Neural progenitor cell (in vitro differentiated cells): Measurements from ENCODE around the gene MDFIC2.

ENCODE experiments used
- EZH2 ChIP-seq: fragments of 200-600 bp; sonication (generic); IDR thresholded peaks from 2 replicates; pipeline ENCODE4 v1.6.1; 2017; ENCODE audit warnings: antibody characterized with exemption, mild to moderate bottlenecking, moderate library complexity
- TF ChIP-seq, protein P1 (sequence below): fragments of 200-600 bp; sonication (generic); IDR thresholded peaks from 2 replicates; pipeline ENCODE4 v1.5.1; 2017; ENCODE audit warnings: antibody characterized with exemption, mild to moderate bottlenecking

DNA sequence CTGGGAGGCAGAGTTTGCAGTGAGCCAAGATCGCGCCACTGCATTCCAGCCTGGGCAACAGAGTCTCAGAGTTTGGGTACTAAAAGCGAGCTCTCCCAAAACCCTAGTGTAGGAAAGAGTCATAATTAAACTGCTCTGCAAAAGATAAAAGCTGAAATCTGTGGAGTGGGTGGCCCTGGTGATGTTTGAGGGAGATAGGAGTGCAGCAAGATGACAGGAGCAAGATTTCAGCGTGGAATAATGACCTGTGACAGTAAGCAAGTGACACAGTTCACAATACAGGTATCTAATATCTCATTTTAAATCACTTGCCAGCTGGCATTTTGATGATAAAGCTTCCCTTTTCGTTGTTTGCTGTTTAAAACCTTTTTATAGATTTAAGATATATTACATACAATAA is 79.3 kb downstream of the MDFIC2 start:
- TF ChIP-seq, protein P1, sequence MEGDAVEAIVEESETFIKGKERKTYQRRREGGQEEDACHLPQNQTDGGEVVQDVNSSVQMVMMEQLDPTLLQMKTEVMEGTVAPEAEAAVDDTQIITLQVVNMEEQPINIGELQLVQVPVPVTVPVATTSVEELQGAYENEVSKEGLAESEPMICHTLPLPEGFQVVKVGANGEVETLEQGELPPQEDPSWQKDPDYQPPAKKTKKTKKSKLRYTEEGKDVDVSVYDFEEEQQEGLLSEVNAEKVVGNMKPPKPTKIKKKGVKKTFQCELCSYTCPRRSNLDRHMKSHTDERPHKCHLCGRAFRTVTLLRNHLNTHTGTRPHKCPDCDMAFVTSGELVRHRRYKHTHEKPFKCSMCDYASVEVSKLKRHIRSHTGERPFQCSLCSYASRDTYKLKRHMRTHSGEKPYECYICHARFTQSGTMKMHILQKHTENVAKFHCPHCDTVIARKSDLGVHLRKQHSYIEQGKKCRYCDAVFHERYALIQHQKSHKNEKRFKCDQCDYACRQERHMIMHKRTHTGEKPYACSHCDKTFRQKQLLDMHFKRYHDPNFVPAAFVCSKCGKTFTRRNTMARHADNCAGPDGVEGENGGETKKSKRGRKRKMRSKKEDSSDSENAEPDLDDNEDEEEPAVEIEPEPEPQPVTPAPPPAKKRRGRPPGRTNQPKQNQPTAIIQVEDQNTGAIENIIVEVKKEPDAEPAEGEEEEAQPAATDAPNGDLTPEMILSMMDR = no peak
- no peak for TF ChIP-seq EZH2
